Fibroblast of the conjunctiva (primary cell): ENCODE measurements around the gene PDE2A.

Experiments
- DNase-seq: peaks from one replicate; pipeline ENCODE4 v3.0.0-alpha.2; 2010; ENCODE audit warnings: low read depth

The PDE2A gene

DNA sequence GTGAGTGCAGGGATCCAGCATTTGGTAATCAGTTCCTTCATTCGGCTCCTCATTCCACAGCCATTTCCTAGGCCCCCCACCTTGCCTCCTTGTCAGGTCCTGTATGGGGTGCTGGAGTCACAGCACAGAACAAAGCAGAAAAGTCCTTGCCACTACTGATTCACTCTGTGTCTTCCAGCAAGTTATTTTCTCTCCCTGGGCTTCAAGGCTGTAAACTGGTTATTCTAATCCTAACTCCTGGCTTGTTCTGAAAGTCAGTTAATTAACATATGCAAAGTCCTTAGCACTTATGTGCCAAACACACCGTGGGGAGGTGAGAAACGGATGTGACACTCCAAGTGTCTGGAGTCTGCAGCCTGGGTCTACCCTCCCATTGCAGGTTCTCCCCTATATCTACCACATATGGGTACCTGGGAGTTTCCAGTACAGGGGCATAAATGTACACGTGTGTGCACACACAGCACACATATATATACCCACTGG, 30.6 kb upstream of the PDE2A start:
- DNase-seq: no peak

DNA sequence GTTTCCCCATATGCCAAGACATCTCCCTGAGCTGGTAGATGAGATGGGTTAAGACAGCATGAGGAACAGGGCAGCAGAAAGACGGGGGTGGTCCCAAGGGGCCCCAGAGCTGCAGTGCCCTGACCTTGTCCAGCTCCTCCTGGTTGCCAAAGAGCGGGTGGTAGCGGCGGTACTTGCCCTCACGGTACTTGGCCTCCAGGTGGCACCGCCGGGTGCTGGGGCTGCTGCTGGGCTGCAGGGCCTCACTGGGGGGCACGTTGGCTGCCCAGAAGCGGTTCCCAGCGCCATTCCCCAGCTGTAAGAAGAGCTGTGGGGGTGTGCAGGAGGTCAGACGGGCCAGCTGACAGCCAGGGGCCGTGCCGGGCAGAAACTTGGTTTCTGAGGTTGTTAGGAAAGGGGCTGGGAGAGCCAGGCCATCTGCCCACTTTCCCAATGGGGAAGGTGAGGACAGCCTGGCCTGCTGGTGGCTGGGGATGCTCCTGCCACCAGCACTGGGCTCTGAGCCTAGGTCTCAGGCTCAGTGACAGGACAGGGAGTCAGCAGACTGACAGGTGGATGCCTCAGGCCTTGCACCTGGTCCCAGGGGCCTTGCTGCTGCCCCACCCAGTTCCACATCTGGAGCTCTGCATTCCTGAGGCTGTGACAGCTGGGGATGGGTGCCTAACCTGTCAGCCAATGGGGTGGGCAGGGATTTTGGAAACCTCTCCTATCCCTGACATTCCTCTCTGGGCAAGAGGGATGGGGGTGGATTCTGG, 30.0 kb upstream of the PDE2A start:
- no peak for DNase-seq

DNA sequence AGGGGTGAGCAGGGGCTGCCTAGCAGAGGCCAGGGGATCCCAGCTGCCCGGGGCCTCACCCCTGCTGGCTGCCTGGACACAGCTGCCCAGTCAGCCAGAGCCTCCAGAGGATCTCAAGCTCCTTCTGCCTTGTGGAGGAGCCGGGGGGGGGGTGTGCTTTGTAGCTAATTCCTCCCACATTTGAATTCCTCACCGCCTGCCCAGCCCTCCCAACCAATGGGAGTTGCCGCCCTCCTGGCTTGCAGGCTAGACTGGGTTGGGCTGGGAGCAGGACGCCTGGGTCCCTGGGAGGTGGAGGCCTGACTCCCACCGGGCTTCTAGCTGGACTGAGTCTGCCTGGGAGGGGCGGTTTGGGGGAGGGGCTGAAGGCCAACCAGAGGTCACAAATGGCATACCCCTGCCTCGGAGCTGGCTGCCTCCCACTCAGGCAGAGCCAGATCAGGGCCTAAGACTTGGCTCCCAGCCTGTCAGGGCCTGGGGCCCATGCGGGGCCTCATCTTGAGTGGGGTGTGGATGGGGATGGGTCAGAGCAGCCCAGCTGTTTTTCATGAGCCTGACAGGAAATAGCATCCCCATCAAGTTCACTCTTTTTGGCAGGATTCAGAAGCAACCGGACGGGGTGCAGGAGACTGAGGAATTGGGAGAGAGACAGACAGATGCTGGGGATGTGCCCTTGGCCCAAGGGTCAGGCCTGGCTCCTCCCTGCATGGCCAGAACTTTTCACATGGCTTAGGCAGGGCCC, 29.2 kb upstream of the PDE2A start:
- DNase-seq: peak; percentile 91

DNA sequence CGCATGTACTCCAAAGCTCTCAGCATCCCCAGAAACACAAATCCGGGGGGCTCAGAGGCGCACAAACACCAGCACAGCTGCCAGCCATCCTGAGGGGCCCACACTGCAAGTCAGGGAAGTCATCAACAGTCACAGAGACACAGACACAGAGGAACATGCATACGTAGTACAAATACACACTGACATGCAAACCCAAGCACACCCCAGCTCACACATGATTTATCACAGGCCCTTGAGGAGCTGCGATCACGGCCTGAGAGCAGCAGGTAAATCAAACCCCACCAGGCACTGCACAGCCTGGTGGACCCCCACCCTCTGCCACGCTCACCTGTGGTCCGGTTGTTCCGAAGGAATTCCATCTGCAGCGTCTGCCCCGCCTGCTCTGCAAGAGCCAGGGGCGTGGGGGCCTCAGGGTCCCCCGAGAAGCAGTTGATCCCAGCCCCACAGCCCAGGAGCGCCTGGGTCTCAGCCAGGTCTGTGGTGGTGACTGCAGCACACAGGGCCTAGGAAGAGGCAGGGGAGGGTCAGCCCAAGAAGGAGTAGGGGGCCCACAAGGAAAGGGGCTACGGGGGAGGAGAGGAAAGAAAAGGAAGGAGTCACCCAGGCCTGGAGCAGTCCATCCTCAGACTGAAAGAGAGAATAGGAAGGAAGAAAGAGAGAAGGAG, 28.5 kb upstream of the PDE2A start:
- no peak for DNase-seq

DNA sequence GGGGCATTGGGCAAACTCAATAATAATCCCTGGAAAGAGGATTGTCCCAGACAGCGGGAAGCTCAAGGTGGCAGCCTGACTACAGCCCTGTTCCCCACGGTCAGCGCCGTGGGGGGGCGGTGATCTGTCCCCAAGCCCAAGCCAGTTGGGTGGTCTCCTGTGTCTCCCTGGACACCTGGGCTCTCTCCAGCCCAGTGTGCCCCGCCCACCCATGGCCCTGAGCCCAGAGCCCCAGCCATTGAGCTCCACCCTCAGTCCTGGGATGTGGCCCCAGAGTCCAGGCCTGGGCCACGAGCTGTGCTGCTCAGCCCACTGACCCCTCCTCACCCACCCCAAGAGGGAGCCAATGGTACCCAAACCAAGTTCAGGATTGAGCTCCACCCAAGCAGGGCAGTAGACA, 27.9 kb upstream of the PDE2A start:
- no peak for DNase-seq

DNA sequence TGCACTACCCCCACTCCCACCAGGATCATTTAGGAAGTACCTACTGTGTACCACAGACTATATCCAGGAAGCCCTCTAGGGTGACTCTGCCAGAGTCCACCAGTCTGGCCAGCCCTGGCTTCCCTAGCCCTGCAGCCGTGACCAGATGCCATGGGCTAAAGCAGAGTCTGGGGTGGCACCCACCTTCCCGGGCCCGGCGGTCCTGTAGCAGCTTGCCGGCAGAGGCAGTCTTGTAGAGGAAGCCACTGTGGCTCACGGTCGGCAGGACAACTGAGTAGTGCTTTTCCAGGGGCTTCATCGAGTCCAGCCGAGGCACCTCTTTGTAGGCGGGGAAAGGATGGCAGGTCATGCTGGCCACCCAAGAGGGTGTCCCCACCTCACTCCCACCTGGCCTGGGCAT, 27.2 kb upstream of the PDE2A start:
- DNase-seq: no peak

DNA sequence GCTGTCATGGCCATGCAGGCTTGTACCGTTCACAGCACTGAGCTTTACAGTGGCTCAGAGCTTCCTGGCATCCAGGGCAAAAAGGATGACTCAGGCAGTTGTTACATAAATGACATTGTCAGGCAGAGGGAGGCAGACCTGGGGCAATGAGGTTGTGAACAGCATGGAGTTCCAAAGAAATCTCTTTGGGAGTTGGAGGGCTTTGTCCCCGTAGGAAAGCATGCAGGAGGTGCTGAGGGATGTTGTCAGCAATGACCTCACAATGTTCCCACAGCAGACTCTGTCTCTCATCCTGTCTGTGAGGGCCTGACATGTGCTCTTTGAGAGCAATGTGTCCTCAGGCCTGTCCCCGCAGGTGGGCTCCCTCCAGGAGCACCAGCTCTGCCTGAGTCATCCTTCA, 25.9 kb upstream of the PDE2A start:
- DNase-seq: no peak

DNA sequence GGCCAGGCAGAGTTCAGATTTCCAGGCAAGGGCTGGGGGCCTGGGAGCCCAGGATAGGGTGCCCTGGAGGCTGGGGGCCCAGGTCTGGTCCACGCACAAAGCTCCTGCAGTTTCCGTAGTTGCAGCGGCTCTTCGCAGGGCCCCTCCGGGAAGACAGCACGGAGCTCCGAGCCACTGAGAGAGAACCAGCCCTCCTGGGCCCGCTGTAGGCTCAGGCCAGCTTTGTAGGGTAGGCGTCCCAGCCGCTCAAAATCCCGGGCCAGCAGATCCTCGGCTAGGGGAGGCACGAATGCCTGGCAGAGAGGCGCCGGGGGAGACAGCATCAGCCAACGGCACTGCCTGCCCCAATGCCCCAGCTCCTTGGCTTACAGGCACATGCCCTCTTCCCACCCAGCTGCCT, 23.6 kb upstream of the PDE2A start:
- no peak for DNase-seq

DNA sequence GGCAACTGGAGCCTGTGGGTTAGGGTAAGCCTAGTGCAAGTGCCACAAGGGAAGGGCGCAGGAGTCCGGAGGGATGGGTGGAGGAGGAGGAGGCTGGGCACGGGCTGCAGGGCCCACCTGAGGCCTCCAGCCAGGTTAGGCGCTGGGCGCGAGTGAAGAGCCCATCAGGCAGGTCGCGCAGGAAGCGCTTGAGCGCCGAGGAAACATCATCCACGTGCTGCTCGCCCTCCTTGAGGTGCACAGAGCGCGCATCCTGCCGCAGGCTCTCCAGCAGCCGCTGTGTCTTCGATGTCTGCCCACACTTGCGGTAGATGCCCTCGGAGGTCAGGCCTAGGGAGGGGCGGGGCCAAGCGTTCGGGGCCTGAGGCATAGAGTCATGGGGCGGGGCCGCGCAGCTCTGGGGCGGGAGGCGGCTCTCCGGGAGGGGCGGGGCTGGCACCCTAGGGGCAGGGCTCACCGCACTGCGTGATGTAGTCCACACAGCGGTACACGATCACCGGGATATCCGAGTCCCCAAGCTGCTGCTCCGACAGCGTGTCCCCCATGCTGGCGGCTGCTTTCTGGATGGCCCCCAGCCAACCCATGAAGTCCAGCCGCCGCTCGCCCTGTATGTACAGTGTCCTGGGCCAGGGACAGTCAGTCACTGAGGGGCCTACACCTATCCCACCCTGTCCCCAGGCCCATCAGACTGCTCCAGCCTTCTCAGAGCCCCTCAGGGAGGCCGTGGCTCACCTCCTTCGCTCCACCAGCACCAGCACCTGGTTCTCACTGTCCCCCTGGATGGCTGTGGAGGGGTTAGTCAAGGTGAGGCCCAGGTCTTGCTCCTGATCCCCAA, 22.9 kb upstream of the PDE2A start:
- DNase-seq: no peak

DNA sequence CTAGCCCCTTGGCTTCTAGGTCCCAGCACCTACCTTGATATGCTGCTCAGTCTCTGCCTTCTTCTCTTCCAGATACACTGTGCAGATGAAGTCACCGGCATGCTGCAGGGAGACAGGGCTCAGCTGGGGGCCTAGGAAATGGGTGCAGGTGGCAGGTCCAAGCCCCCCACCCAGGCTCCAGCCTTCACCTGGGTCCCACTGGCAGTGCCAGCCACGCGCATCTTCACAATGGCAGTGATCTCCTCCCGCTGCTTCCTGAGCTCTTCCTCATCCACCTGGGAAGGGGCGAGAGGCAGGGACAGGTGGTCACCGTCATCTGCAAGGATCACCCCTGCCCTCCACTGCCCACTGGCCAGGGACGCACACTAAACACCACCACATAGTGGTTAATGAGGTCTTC, 21.1 kb upstream of the PDE2A start:
- no peak for DNase-seq

DNA sequence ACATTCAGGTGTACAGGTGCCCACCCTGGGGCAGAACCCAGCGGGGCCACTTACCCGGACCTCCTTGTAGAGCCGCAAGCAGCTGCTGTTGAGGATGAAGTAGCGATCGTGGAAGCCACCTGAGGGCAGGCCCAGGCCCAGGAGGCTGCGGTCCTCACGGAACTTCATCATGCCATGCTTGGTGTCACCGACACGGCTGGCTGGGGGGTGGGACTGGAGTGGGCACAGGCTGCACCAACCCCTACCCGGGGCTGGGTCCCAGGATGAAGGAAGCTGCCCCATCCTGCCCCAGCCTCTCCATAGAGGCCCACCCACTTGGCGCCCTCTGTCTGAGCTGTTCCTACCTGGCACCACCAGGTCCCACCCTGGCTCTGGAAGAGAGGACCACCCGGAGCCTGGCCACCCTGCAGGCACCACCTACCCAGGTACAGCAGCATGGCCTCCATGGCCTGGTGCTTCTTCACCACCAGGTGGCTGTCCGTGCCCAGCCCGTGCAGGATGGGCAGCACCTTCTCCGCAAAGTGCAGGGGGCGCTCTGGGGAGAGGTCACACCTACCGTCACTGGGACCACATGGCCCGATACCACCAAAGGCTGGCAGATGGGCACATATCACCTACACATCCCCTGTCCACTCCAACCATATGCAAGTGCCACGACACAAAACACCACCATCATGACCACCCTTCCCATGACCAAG, 19.2 kb upstream of the PDE2A start:
- DNase-seq: no peak

DNA sequence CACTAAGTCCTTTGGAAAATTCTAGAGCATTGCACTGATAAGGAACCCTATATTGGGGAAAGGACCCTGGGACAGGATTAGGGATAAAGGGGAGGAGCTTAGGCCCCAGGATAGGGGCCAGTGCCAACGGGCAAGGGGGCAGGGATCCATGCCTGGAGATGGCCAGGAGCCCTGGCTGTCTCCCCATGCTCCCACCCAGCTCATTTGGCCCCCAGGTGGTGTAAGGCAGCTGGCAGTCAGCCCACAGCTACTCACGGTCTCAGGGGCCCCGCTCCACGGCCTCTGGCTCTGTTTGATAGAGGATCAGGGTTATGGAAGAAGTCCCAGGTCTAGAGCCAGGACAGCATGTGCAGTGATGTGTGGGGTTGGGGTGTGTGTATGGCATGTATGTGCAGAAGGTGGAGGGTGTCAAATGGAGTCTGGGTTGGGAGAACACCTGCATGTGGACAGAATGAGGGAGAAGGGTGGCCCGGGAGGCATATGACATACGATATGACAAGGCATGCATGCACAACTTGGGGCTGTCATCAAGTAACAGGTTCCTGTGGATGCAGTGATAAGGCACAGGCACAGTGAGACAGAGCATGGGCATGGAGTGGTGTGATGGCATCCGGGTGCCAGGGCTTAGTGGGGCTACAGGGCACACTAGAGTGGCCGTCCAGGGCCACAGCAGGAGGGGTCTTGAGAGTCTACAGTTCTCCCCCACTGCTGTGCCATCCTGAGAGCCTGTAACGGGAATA, 18.4 kb upstream of the PDE2A start:
- DNase-seq: no peak

DNA sequence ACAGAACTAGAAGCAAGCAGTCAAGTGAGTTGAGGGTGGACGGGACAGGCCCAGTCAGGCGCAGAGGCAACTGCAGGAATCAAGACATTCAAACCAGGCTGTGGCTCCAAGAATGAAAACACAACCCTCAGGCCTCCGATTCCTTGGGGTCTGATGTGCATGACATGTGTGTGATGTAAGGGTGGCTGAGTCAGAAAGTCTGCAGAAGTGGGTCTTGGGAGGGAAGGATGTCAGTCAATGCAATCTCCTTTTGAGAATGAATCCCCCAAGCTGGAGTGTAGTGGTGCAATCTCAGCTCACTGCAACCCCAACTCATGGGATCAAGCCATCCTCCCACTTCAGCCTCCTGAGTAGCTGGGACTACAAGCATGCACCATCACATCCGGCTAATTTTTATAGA, 15.9 kb upstream of the PDE2A start:
- DNase-seq: no peak

DNA sequence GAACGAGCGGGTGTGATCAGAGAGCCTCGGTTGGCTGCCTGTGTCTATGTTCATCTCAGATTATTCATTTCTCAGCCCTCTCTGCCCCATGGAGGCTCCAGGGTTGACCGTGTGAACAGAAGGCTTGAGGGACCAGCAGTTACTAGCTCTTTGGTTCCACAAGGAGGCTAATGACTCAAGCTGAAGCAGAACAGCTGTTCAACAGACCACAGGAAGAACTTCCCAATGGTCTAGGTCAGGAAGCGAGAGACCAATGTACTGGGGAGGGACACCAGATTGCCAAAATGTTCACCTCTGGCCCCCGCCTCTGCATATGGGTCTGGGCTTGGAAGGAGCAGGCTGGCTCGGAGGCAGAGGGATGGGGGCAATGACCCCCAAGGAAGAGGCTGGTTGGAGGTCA, 14.7 kb upstream of the PDE2A start:
- no peak for DNase-seq

DNA sequence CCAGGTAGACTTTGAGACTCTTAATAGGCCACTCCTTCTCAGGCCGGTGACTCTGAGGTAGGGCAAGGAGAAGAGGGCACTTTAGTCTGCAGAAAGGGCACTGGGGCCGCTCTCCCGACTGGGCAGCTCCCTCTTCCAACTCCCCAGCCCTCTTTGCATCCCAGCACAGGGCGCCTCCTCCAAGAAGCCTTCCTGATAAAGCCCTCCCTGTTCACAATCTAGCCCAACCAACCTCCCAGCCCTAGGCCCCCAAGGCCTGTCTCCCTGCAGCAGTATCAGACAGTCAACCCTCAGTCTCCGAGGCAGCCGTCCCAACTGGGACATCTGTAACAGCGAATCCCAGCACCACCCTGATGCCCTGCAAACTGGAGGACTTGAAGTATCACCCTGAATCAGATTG, 14.3 kb upstream of the PDE2A start:
- DNase-seq: no peak

DNA sequence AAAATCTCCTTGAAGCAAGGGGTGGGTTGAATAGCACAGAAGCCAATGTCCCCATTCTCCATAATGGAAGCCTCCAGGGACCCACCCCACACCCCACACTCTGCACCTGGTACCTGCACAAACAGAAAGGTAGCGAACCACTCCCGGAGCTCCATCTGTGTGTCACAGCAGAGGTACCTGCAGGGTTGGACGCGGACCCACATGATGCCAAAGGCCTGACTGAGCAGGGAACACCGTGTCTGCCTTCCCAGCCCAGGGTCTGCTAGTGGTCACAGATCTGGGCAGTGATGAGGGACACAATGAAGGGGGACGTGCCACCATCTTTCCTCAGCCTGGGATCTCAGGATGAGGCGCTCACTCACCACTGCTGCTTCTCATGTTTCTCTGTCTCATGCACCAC, 13.1 kb upstream of the PDE2A start:
- DNase-seq: no peak

DNA sequence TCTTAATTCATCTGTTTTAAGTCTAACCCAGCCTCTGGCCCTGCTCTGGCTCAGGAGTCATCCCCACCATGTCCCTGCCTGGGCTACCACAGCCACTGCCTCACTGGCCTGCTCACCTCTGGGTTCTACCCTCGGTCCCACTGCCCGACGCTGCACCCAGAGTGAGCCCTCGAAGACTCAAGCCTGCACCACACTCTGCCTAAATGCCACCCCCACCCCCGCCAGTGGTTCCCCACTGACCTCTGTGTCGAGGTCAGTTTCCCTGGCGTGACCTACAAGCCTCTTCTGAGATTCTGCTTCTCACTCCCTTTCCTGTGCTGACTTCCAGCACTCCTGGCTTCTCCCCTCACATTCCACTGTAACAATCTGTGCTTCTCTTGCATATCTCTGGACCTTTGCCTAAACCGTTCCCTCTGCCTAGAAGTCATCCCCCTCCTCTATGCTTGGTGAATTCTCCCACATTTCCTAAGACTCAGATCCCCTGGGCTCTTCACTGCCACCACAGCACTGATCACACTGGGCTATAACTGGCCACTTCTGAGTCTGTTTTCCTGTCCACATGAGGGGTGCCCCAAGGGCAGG, 12.5 kb upstream of the PDE2A start:
- no peak for DNase-seq

DNA sequence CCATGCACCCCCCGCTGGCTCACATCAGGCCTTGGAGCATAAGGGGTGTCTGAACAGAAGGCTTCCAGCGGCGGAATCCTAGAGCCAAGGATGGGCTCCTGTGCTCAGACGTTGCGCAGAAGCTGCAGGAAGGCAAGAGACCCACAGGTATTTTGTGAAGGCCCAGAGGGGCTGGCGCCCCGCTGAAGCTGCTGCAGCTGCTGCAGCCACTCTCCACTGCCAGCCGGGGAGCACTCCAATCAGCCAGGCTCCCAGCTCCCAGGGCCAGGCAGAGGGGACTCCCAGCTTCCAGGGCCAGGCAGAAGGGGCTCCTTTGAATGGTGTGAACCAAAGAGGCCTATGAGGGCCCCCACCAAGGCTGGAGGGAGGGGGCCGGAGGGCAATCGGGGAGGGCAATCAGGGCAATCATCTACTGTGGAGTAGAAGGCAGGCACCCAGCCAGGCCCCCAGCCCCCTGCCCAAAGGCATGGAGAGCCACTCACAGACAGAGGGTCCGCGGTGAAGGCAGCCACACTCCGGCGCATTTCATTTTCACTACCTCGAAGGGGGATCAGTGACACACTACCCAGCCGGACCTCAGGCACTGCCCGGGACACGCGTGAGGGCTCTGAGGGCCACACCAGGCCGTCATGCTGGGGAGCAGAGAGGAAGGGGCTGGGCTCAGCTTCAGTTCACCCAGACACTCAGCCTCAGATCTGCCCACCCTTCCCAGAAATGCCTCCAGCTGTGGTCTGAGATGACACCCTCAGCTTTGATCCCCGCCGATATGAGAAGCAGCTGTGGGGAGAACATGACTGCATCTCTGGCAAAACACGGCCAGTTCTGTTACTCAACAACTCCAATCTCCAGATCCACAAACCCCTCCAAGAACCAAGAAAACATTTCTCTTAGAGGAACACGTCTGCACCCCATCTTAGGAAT, 11.6 kb upstream of the PDE2A start:
- peak; percentile 57 for DNase-seq

DNA sequence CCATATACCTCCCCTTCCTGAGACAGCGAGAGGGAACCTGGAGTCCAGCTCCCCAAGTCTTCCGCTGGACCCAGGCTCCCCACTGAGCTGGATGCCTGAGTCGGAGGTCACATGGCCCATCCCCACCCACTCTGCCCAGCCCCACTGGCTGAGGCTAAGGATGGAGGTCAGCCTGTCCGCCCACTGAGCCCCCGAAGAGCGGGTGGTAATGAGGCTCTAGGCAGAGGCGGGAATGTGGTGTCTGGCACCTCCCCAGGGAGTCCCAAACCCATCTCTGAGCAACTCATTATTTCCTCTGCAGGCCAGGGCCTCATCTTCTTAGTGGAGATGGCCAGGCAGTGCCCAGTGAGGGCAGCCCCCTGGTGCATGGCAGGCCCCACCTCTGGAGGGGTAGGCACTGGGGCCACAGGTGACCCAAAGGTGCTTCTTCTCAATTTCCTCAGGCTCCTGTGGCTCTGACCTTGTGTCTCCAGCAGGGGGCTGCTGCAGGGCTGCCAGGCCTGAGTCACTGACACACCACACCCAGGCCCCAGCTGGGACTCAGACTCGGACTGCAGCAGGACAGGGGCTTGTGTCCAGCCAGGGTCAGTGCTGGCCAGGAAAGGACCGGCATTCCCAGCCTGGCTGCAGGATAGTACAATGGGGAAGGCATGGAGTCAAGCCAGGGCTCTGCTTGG, 10.2 kb upstream of the PDE2A start:
- peak; percentile 38 for DNase-seq
